NT2/D1 (cell line): ENCODE measurements around the gene ZSWIM2.
"Not testable (repeated sequence)": the region's sequence is repeated elsewhere in the genome, so short reads cannot be mapped to it uniquely, and the experiment has no call there.

ENCODE experiments used
- DNase-seq: peaks from one replicate; pipeline ENCODE4 v3.0.0-alpha.2; 2011; ENCODE audit warnings: low read depth, low spot score
- H3K27me3 ChIP-seq: 2 replicates; pipeline ENCODE4 v1.6.0; 2011; ENCODE audit warnings: mild to moderate bottlenecking; ENCODE audit not compliant: insufficient read length, insufficient read depth
- H3K36me3 ChIP-seq: 2 replicates; pipeline ENCODE4 v1.6.1; 2011; ENCODE audit warnings: mild to moderate bottlenecking, low read length, mixed read lengths; ENCODE audit not compliant: insufficient read depth, insufficient read length
- H3K4me1 ChIP-seq: 2 replicates; pipeline ENCODE4 v1.5.1; 2011; ENCODE audit not compliant: insufficient read depth, insufficient read length
- H3K4me3 ChIP-seq: 2 replicates; pipeline ENCODE4 v1.5.1; 2011; ENCODE audit warnings: low read depth; ENCODE audit not compliant: insufficient read length
- H3K9ac ChIP-seq: 2 replicates; pipeline ENCODE4 v1.6.0; 2011; ENCODE audit warnings: low read depth; ENCODE audit not compliant: insufficient read length
- H3K9me3 ChIP-seq: 2 replicates; pipeline ENCODE4 v1.5.1; 2011; ENCODE audit warnings: mild to moderate bottlenecking, low read length; ENCODE audit not compliant: insufficient read depth
- SUZ12 ChIP-seq: IDR thresholded peaks from 2 replicates; pipeline ENCODE4 v1.6.1; 2011; ENCODE audit not compliant: insufficient read length, insufficient read depth; ENCODE audit errors: extremely low read depth
- YY1 ChIP-seq: IDR thresholded peaks from 2 replicates; pipeline ENCODE4 v1.6.1; 2011; ENCODE audit not compliant: insufficient read length, insufficient read depth
- ZNF274 ChIP-seq: IDR thresholded peaks from 2 replicates; pipeline ENCODE4 v1.6.1; 2011; ENCODE audit warnings: mild to moderate bottlenecking, low read depth, low read length

Gene ZSWIM2

GRCh38 chr2:186806591-186806990, 42.4 kb downstream of the ZSWIM2 start:
- DNase-seq, result no peak
- H3K9ac ChIP-seq, result no peak overlapping the region
- H3K36me3 ChIP-seq, result no peaks in the 10 kb centered on the region
- H3K27me3 ChIP-seq, result no peaks in the 10 kb centered on the region
- H3K4me1 ChIP-seq, result no peaks in the 10 kb centered on the region
- peaks cover 10% of the 10 kb centered on the region for H3K9me3 ChIP-seq
- H3K4me3 ChIP-seq, result no peak overlapping the region
- no peak for TF ChIP-seq SUZ12
- no peak for TF ChIP-seq ZNF274
- TF ChIP-seq YY1, result no peak

GRCh38 chr2:186798604-186799003, 50.4 kb downstream of the ZSWIM2 start:
- not testable (repeated sequence) for H3K4me1 ChIP-seq, H3K4me3 ChIP-seq

GRCh38 chr2:186784930-186785329, 64.0 kb downstream of the ZSWIM2 start:
- no peaks in the 10 kb centered on the region for H3K27me3 ChIP-seq
- H3K4me3 ChIP-seq, result no peak overlapping the region
- TF ChIP-seq SUZ12 (no peak), YY1 (no peak), ZNF274 (no peak)
- H3K36me3 ChIP-seq, result no peaks in the 10 kb centered on the region
- H3K9ac ChIP-seq, result no peak overlapping the region
- no peaks in the 10 kb centered on the region for H3K4me1 ChIP-seq
- H3K9me3 ChIP-seq, result peaks cover 18% of the 10 kb centered on the region
- DNase-seq, result no peak

More at GRCh38 chr2:186798604-186799003, 50.4 kb downstream of the ZSWIM2 start:
- DNase-seq, H3K27me3 ChIP-seq, H3K9ac ChIP-seq, H3K36me3 ChIP-seq, H3K9me3 ChIP-seq: not testable (repeated sequence)

GRCh38 chr2:186783254-186783653, 65.7 kb downstream of the ZSWIM2 start:
- H3K27me3 ChIP-seq, result no peaks in the 10 kb centered on the region
- no peaks in the 10 kb centered on the region for H3K36me3 ChIP-seq
- no peaks in the 10 kb centered on the region for H3K4me1 ChIP-seq
- H3K4me3 ChIP-seq, result no peak overlapping the region
- no peak overlapping the region for H3K9ac ChIP-seq
- no peak for DNase-seq
- peaks cover 18% of the 10 kb centered on the region for H3K9me3 ChIP-seq
- TF ChIP-seq YY1, result no peak
- TF ChIP-seq SUZ12, result no peak
- TF ChIP-seq ZNF274, result no peak

- Histone ChIP-seq H3K9ac (no peak overlapping the region), H3K4me3 (no peak overlapping the region), H3K4me1 (no peaks in the 10 kb centered on the region), H3K36me3 (no peaks in the 10 kb centered on the region), H3K27me3 (no peaks in the 10 kb centered on the region), H3K9me3 (peaks cover 18% of the 10 kb centered on the region)
- no peak for TF ChIP-seq YY1
- TF ChIP-seq SUZ12, result no peak
- no peak for TF ChIP-seq ZNF274
- DNase-seq, result peak; percentile 73
Measured at GRCh38 chr2:186780701-186781316, 68.2 kb downstream of the ZSWIM2 start.
